Cardiac fibroblast (primary cell): ENCODE data around the gene TKT.

Source experiments
- DNase-seq, 2 donors: peaks; one replicate each; pipeline versions ENCODE4 v3.0.0 to v3.0.0-alpha.2; 2010; ENCODE audit warnings: low read depth in 2 of 2
- H3K4me3 ChIP-seq, 2 donors: replicated peaks in 1 of 2; 1 replicate in 1 of 2; 2 replicates in 1 of 2; pipeline ENCODE4 v1.5.1; 2011; ENCODE audit warnings: low read depth in 2 of 2, low read length in 2 of 2, mild to moderate bottlenecking in 2 of 2, moderate library complexity in 1 of 2
- TF ChIP-seq, protein P1 (sequence below): IDR thresholded peaks from one replicate; pipeline ENCODE4 v1.5.1; 2011; ENCODE audit warnings: low read depth, mild to moderate bottlenecking, low read length, inconsistent platforms

TKT gene

DNA sequence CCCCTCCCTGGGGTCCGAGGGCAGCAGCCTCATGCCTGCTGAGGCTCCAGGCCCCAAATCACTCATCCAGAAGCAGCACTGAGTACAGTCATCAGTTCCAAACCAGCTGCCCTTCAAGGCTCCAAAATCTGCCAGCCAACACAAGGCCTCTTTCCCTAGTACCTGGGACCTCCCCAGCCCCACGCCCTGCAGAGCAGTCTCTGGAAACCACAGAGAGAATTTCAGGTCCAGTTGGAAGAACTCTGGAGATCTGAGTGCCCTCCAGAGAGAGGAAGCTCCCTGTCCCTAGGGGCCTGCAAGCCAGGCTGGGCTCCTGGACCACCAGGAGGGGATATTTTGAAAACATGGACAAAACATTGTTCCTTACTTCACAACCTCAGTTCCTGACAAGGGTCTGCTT, 26.2 kb downstream of the TKT start:
- no peak for DNase-seq
- H3K4me3 ChIP-seq, result no peak overlapping the region
- TF ChIP-seq, protein P1, sequence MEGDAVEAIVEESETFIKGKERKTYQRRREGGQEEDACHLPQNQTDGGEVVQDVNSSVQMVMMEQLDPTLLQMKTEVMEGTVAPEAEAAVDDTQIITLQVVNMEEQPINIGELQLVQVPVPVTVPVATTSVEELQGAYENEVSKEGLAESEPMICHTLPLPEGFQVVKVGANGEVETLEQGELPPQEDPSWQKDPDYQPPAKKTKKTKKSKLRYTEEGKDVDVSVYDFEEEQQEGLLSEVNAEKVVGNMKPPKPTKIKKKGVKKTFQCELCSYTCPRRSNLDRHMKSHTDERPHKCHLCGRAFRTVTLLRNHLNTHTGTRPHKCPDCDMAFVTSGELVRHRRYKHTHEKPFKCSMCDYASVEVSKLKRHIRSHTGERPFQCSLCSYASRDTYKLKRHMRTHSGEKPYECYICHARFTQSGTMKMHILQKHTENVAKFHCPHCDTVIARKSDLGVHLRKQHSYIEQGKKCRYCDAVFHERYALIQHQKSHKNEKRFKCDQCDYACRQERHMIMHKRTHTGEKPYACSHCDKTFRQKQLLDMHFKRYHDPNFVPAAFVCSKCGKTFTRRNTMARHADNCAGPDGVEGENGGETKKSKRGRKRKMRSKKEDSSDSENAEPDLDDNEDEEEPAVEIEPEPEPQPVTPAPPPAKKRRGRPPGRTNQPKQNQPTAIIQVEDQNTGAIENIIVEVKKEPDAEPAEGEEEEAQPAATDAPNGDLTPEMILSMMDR, result no peak

- DNase-seq, result no peak
- H3K4me3 ChIP-seq, result no peak overlapping the region
- TF ChIP-seq, protein P1, result no peak
Observed at GRCh38 chr3:53229171-53229570, 26.7 kb downstream of the TKT start.

GRCh38 chr3:53227993-53228885, 27.6 kb downstream of the TKT start:
- DNase-seq, result no peak
- H3K4me3 ChIP-seq, result no peak overlapping the region
- TF ChIP-seq, protein P1, result no peak

- TF ChIP-seq, protein P1, result no peak
Observed at GRCh38 chr3:53226841-53227407, 28.9 kb downstream of the TKT start.

DNA sequence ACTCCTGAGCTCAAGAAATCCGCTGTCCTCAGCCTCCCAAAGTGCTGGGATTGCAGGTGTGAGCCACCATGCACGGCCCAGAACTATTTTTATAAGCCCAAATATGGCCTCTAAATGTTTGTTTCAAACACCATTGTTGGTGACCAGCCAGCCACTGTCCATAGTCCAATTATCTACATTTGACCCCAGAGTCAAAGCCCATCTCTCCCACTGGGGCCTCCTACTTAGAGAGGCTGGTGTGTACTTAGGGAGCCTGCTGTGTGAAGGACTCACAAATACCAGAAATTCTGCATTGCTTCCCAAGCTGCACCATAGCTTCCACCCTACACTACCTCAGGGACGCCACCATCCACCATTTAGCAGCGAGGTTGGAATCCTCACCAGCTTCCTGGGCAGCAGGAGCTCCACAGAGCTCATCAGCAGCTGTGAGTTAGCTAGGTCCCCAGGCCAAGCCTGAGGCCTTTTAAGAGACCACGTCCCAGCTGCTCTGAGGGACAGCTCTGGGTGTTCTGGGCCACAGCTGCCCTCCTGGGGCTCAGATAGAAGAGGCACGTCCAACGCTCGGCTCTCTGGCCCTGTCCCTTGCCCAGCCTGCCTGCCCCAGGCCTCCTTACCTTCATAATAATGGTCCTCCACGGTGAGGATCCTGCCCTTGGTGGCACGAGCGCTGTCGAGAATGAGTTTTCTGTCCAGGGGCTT, 29.5 kb downstream of the TKT start:
- H3K4me3 ChIP-seq, result no peak overlapping the region
- TF ChIP-seq, protein P1, result no peak
- DNase-seq, result no peak

More at GRCh38 chr3:53226841-53227407, 28.9 kb downstream of the TKT start:
- no peak for DNase-seq
- no peak overlapping the region for H3K4me3 ChIP-seq

DNA sequence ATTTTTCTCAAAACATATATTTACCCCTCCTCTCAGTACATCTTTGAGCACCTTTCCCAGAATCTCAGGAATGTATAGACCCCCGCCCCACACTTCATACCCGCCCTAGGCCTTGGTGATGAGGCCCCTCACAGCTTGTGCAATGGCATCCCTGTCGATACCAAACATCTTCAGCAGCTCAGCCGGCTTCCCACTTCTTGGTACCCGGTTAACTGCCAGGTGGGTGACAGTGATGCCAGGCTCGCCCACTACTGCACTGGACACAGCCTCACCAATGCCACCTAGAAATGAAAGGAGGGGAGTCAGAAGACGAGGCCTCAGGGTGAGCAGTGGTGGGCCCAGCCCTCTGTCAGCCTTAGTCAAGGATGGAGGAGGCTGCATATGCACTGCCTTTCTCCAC, 30.2 kb downstream of the TKT start:
- H3K4me3 ChIP-seq, result no peak overlapping the region
- no peak for DNase-seq
- TF ChIP-seq, protein P1, result no peak
